ENCODE data around the gene PMF1.
A peak's percentile ranks its signal among the peaks of the same experiment; 100 is the strongest.
"Not testable (repeated sequence)": the region's sequence is repeated elsewhere in the genome, so short reads cannot be mapped to it uniquely, and the experiment has no call there.

Gene PMF1, protein sequence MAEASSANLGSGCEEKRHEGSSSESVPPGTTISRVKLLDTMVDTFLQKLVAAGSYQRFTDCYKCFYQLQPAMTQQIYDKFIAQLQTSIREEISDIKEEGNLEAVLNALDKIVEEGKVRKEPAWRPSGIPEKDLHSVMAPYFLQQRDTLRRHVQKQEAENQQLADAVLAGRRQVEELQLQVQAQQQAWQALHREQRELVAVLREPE

DNA sequence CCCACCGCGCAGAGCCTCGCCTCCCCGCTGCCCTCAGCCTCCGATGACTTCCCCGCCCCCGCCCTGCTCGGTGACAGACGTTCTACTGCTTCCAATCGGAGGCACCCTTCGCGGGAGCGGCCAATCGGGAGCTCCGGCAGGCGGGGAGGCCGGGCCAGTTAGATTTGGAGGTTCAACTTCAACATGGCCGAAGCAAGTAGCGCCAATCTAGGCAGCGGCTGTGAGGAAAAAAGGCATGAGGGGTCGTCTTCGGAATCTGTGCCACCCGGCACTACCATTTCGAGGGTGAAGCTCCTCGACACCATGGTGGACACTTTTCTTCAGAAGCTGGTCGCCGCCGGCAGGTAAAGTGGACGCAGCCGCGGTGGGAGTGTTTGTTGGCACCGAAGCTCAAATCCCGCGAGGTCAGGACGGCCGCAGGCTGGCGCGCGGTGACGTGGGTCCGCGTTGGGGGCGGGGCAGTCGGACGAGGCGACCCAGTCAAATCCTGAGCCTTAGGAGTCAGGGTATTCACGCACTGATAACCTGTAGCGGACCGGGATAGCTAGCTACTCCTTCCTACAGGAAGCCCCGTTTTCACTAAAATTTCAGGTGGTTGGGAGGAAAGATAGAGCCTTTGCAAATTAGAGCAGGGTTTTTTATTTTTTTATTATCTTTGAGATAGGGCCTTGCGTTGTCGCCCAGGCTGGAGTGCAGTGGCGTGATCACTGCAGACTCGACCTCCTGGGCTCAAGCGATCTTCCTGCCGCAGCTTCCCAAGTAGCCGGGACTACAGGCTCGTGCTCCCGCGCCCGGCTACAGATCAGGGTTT is at the start of gene PMF1:
PMF1 (plus strand) TSS at position 175 of the 811 bp plus-strand sequence; CDS start at position 184, 9 bp downstream.
- Histone ChIP-seq H3K4me3 (ENCODE audit: low read length) (peak within 1 kb of the TSS; percentile 99), H3K4me1 (ENCODE audit: insufficient read depth, low read length) (peaks cover 10% of the 10 kb centered on the region)

DNA sequence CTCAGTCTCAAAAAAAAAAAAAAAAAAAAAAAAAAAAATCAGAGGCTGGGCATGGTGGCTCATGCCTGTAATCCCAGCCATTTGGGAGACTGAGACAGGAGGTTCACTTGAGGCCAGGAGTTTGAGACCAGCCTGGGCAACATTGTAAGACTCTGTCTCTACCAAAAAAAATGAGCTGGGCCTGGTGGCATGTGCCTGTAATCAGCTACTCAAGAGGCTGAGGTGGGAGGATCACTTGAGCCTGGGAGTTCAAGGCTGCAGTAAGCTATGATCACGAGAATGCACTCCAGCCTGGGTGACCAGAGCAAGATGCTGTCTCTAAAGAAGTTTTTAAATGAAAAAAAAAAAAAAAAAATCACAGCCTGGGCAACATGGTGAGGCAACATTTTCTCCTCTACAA is 49.1 kb upstream of the PMF1 start:
- H3K4me3 ChIP-seq (ENCODE audit: low read length), result no peak overlapping the region
- no peaks in the 10 kb centered on the region for H3K36me3 ChIP-seq (ENCODE audit: insufficient read depth, low read length)

More for the DNA sequence above, at the start of gene PMF1:
- Histone ChIP-seq H3K36me3 (ENCODE audit: insufficient read depth, low read length) (peaks cover 31% of the 10 kb centered on the region), H3K9me3 (ENCODE audit: low read length) (no peaks in the 10 kb centered on the region), H3K27me3 (ENCODE audit: insufficient read depth, low read length) (no peaks in the 10 kb centered on the region), H2AFZ (ENCODE audit: low read depth, low read length) (peak within 1 kb of the TSS; percentile 90)

DNA sequence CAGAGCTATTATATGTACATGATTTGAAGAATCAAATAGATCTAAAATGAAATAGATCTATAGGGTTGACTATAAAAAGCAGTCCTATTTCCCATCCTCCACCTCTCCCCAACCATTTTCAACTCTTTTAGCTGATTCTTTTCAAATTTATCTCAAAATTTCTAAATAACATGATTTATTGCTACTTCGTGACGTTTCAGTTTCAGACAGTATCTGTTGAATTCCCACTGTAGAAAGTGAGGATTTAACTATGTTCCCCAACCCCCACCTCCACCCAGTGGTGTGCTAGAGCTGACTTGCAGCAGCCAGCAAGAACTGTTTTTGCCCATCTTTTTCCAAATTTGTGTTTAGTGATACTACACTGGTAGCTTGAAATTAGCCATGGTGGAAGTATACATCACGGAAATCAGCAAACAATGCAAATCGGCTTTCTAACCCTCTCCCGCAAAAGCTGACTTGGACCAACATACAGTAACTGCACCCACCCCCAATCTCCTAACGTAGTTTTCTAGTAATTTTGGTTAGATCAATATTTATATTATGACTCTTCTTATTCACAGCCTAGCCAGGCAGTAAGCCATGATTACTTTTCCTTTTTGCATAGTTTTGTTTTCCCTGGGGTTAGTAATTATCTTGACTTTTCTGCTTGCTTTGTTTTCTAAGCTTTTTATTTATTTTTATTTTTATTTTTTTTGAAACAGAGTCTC is 48.5 kb upstream of the PMF1 start:
- Histone ChIP-seq H3K27me3 (ENCODE audit: insufficient read depth, low read length) (no peaks in the 10 kb centered on the region), H2AFZ (ENCODE audit: low read depth, low read length) (no peak overlapping the region), H3K4me1 (ENCODE audit: insufficient read depth, low read length) (no peaks in the 10 kb centered on the region), H3K9me3 (ENCODE audit: low read length) (no peaks in the 10 kb centered on the region), H3K4me3 (ENCODE audit: low read length) (no peak overlapping the region), H3K36me3 (ENCODE audit: insufficient read depth, low read length) (no peaks in the 10 kb centered on the region)

More for the DNA sequence above, 49.1 kb upstream of the PMF1 start:
- H2AFZ ChIP-seq (ENCODE audit: low read depth, low read length), result no peak overlapping the region
- H3K9me3 ChIP-seq (ENCODE audit: low read length), result no peaks in the 10 kb centered on the region
- no peaks in the 10 kb centered on the region for H3K27me3 ChIP-seq (ENCODE audit: insufficient read depth, low read length)
- H3K4me1 ChIP-seq (ENCODE audit: insufficient read depth, low read length), result no peaks in the 10 kb centered on the region

DNA sequence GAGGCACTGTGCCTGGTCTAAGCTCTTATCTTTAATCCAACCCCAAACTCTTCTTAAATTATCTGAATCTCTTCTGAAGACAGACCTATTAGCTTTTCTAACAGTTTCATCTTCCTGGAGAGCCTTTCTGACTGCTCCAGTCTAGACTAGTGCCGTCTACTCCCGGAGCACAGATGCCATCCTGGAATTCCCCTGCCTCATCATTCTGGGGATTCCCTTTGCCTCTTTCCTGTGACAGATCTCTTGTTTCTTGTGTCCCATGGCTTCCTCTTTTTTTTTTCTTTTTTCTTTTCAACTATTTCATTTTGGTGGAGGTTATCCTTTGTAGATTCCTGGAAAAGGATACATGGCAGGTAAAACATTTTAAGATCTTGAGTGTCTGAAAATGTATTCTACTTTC is 47.7 kb upstream of the PMF1 start:
- H3K27me3 ChIP-seq (ENCODE audit: insufficient read depth, low read length), result no peaks in the 10 kb centered on the region
- no peaks in the 10 kb centered on the region for H3K36me3 ChIP-seq (ENCODE audit: insufficient read depth, low read length)
- H2AFZ ChIP-seq (ENCODE audit: low read depth, low read length), result no peak overlapping the region
- no peak overlapping the region for H3K4me3 ChIP-seq (ENCODE audit: low read length)
- H3K9me3 ChIP-seq (ENCODE audit: low read length), result no peaks in the 10 kb centered on the region
- H3K4me1 ChIP-seq (ENCODE audit: insufficient read depth, low read length), result no peaks in the 10 kb centered on the region

DNA sequence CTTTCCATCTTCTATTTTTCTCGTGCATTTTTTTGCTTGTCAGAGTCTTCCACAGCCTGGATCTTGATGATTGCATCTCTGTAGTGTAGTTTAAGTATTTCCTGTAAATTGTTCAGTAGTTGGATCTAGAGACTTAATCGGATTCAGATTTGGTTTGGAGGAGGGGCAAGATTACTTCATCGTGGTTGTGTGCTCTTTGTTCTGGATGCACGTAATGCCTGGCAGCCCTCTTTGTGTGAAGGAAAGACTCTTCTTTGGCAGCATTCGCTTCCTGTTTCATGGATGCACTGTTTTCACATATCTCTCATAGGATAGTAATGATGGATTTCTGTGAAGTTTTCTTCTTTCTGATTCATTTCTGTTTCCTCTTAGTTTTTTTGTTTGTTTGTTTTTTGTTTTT is 45.3 kb upstream of the PMF1 start:
- H3K9me3 ChIP-seq (ENCODE audit: low read length), result no peaks in the 10 kb centered on the region
- no peaks in the 10 kb centered on the region for H3K36me3 ChIP-seq (ENCODE audit: insufficient read depth, low read length)
- peaks cover 2% of the 10 kb centered on the region for H3K27me3 ChIP-seq (ENCODE audit: insufficient read depth, low read length)
- H3K4me3 ChIP-seq (ENCODE audit: low read length), result no peak overlapping the region
- H3K4me1 ChIP-seq (ENCODE audit: insufficient read depth, low read length), result no peaks in the 10 kb centered on the region
- H2AFZ ChIP-seq (ENCODE audit: low read depth, low read length), result no peak overlapping the region

DNA sequence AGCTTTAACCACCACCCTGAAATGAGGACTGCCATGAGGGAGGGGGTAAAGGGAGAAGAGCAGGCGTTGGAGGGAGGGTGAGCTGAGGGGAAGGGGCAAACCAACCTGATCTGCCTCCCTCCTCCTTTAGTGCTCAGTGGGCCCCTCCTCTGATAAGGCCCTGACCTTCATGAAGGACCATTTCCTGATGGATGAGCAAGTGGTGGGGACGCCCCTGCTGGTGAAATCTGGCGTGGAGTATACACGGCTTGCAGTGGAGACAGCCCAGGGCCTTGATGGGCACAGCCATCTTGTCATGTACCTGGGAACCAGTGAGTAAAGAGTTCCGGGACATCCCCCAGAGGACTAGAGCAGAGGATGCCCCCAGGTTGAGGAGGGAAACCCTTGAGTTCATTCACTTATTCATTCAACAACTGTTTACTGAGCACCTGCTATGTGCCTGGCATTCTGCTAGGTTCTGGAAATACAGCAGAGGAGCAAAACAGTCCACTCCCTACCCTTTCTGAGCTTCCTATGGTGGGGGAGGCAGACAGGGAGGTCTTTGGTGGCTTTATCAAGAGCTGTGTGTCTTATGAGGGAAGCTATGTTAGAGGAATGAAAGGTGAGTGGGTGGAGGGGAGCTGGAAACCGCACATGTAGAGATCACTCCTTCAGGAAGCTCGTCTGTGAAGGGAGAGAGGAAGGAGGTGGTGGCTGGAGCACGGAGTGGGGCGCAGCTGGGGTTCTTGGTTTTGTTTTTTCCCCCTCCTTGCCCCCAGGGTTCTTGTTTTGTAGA is 39.9 kb upstream of the PMF1 start:
- Histone ChIP-seq H3K27me3 (ENCODE audit: insufficient read depth, low read length) (peaks cover 6% of the 10 kb centered on the region), H2AFZ (ENCODE audit: low read depth, low read length) (no peak overlapping the region), H3K4me1 (ENCODE audit: insufficient read depth, low read length) (no peaks in the 10 kb centered on the region), H3K36me3 (ENCODE audit: insufficient read depth, low read length) (no peaks in the 10 kb centered on the region), H3K4me3 (ENCODE audit: low read length) (no peak overlapping the region), H3K9me3 (ENCODE audit: low read length) (no peaks in the 10 kb centered on the region)

DNA sequence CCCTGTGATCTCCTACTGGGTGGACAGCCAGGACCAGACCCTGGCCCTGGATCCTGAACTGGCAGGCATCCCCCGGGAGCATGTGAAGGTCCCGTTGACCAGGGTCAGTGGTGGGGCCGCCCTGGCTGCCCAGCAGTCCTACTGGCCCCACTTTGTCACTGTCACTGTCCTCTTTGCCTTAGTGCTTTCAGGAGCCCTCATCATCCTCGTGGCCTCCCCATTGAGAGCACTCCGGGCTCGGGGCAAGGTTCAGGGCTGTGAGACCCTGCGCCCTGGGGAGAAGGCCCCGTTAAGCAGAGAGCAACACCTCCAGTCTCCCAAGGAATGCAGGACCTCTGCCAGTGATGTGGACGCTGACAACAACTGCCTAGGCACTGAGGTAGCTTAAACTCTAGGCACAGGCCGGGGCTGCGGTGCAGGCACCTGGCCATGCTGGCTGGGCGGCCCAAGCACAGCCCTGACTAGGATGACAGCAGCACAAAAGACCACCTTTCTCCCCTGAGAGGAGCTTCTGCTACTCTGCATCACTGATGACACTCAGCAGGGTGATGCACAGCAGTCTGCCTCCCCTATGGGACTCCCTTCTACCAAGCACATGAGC is 36.1 kb upstream of the PMF1 start:
- Histone ChIP-seq H3K27me3 (ENCODE audit: insufficient read depth, low read length) (peaks cover 6% of the 10 kb centered on the region), H3K4me1 (ENCODE audit: insufficient read depth, low read length) (no peaks in the 10 kb centered on the region), H3K4me3 (ENCODE audit: low read length) (no peak overlapping the region), H3K9me3 (ENCODE audit: low read length) (no peaks in the 10 kb centered on the region), H2AFZ (ENCODE audit: low read depth, low read length) (no peak overlapping the region), H3K36me3 (ENCODE audit: insufficient read depth, low read length) (no peaks in the 10 kb centered on the region)

DNA sequence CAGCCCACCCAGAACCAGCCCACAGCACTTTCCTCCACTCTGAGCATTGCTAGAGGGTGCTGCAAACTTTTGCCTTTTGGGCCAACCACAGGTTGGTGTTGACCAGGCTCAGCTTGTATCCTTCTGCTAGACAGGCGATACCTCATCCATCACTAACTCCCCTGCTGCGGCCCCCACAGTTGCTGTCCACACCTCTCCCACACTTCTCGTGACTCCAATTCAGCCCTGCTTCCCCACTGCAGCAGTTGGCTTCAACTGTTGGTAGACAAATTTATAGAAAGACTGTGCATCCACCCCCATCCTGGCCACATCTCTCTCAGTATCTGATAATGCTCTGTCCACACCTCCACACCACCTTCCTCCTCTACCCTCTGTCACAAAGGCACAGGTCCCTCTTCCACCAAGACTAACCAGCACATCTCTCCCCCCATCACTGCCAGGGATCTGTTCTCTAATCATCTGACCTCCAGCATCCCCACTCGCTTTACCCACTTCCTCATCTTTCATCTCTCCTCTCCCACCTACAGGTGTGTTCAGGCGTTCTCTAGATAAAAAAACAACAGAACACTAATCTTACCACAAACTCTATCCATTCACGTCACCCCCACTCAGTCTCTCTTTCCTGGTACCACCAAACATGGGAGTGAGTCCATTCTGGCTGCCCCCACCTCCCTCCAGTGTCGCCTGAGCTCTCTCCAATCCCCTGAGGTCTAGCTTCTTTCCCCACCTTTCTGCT is 34.7 kb upstream of the PMF1 start:
- no peaks in the 10 kb centered on the region for H3K36me3 ChIP-seq (ENCODE audit: insufficient read depth, low read length)
- no peak overlapping the region for H2AFZ ChIP-seq (ENCODE audit: low read depth, low read length)
- H3K27me3 ChIP-seq (ENCODE audit: insufficient read depth, low read length), result peaks cover 3% of the 10 kb centered on the region
- no peaks in the 10 kb centered on the region for H3K4me1 ChIP-seq (ENCODE audit: insufficient read depth, low read length)
- H3K9me3 ChIP-seq (ENCODE audit: low read length), result no peaks in the 10 kb centered on the region
- H3K4me3 ChIP-seq (ENCODE audit: low read length), result no peak overlapping the region

DNA sequence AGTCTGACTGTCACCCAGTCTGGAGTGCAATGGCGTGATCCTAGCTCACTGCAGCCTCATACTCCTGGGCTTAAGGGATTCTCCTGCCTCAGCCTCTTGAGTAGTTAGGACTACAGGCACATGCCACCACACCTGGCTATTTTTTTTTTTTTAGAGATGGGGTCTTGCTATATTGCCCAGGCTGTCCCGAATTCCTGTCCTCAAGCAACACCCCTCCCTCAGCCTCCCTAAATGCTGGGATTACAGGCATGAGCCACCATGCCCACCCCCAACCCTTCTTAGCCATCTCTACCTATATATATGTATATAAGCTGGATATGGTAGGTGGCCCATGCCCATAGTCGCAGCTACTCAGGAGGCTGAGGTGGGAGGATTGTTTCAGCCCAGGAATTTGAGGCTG is 32.3 kb upstream of the PMF1 start:
- no peaks in the 10 kb centered on the region for H3K9me3 ChIP-seq (ENCODE audit: low read length)
- no peaks in the 10 kb centered on the region for H3K27me3 ChIP-seq (ENCODE audit: insufficient read depth, low read length)
- no peak overlapping the region for H3K4me3 ChIP-seq (ENCODE audit: low read length)
- H3K4me1 ChIP-seq (ENCODE audit: insufficient read depth, low read length), result no peaks in the 10 kb centered on the region
- no peak overlapping the region for H2AFZ ChIP-seq (ENCODE audit: low read depth, low read length)
- H3K36me3 ChIP-seq (ENCODE audit: insufficient read depth, low read length), result no peaks in the 10 kb centered on the region

DNA sequence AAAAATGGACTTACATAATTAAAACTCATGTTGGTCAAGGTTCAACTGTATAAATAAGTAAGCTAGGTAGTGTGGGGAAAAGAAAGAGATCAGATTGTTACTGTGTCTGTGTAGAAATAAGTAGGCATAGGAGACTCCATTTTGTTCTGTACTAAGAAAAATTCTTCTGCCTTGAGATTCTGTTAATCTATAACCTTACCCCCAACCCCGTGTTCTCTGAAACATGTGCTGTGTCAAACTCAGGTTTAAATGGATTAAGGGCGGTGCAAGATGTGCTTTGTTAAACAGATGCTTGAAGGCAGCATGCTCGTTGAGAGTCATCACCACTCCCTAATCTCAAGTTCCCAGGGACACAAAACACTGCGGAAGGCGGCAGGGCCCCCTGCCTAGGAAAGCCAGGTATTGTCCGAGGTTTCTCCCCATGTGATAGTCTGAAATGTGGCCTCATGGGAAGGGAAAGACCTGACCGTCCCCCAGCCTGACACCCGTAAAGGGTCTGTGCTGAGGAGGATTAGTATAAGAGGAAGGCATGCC is 31.3 kb upstream of the PMF1 start:
- not testable (repeated sequence) for H3K27me3 ChIP-seq (ENCODE audit: insufficient read depth, low read length); H3K36me3 ChIP-seq (ENCODE audit: insufficient read depth, low read length); H3K4me1 ChIP-seq (ENCODE audit: insufficient read depth, low read length); H3K9me3 ChIP-seq (ENCODE audit: low read length); H3K4me3 ChIP-seq (ENCODE audit: low read length)
- peak overlapping the region; percentile 17 for H2AFZ ChIP-seq (ENCODE audit: low read depth, low read length)

DNA sequence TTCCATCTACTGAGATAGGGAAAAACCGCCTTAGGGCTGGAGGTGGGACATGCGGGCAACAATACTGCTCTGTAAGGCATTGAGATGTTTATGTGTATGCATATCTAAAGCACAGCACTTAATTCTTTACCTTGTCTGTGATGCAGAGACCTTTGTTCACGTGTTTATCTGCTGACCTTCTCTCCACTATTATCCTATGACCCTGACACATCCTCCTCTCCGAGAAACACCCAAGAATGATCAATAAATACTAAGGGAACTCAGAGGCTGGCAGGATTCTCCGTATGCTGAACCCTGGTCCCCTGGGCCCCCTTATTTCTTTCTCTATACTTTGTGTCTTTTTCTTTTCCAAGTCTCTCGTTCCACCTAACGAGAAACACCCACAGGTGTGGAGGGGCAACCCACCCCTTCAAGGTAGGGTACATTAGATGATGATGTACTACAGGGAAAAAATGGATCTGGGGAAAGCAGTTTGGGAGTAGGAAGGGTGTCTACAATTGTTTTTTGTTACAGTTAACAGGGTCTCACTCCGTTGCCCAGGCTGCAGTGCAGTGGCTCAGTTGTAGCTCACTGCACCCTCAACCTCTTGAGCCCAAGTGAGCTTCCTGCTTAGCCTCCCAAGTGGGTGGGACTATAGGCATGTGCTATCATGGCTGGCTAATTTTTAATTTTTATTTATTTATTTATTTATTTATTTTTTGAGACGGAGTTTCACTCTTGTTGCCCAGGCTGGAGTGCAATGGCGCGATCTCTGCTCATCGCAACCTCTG is 30.6 kb upstream of the PMF1 start:
- not testable (repeated sequence) for H3K36me3 ChIP-seq (ENCODE audit: insufficient read depth, low read length); H3K9me3 ChIP-seq (ENCODE audit: low read length); H3K27me3 ChIP-seq (ENCODE audit: insufficient read depth, low read length); H3K4me1 ChIP-seq (ENCODE audit: insufficient read depth, low read length); H3K4me3 ChIP-seq (ENCODE audit: low read length); H2AFZ ChIP-seq (ENCODE audit: low read depth, low read length)

All from neuron (in vitro differentiated cells).